K562 (cell line): ENCODE measurements around the gene AHSA1. TPM values are rescaled to one million over a fixed set of nuclear protein-coding genes. Genes with fewer than 3 reads are reported as not detected.

Experiments used
- ARID3B ChIP-seq: fragments of 250-450 bp; sonication (Bioruptor Pico); IDR thresholded peaks from 2 replicates; pipeline ENCODE4 v1.4.0; 2020; ENCODE audit warnings: borderline replicate concordance
- ATF7 ChIP-seq: fragments of 450-650 bp; IDR thresholded peaks from 2 replicates; pipeline ENCODE4 v1.7.1; 2014; ENCODE audit warnings: mild to moderate bottlenecking, moderate library complexity
- BHLHE40 ChIP-seq: IDR thresholded peaks from 2 replicates; pipeline ENCODE4 v1.6.1; 2011; ENCODE audit warnings: low read length, improper control_type of control experiment
- BRD9 ChIP-seq: fragments of 450-650 bp; IDR thresholded peaks from 2 replicates; pipeline ENCODE4 v1.6.1; 2018; ENCODE audit warnings: low read depth; ENCODE audit not compliant: partially characterized antibody
- CBFA2T3 ChIP-seq: fragments of 450-650 bp; IDR thresholded peaks from 2 replicates; pipeline ENCODE4 v1.6.1; 2017
- CREM ChIP-seq: IDR thresholded peaks from 2 replicates; pipeline ENCODE4 v1.6.1; 2014; ENCODE audit warnings: antibody characterized with exemption, low read depth
- DPF2 ChIP-seq: fragments of 450-650 bp; IDR thresholded peaks from 2 replicates; pipeline ENCODE4 v1.6.1; 2016
- FOXA1 ChIP-seq: fragments of 450-650 bp; IDR thresholded peaks from 2 replicates; pipeline ENCODE4 v1.6.1; 2016; ENCODE audit warnings: mild to moderate bottlenecking, borderline replicate concordance
- ILK ChIP-seq: fragments of 450-650 bp; IDR thresholded peaks from 2 replicates; pipeline ENCODE4 v1.6.1; 2016; ENCODE audit warnings: missing genetic modification characterization, low read depth, mild to moderate bottlenecking, missing compliant biosample characterization, moderate library complexity, borderline replicate concordance
- KDM1A ChIP-seq, 2 experiments: fragments of 450-650 bp; IDR thresholded peaks; 2 replicates each; pipeline ENCODE4 v1.6.1; 2016; ENCODE audit warnings: mild to moderate bottlenecking in 2 of 2
- L3MBTL2 ChIP-seq: fragments of 450-650 bp; IDR thresholded peaks from 2 replicates; pipeline ENCODE4 v1.6.1; 2016; ENCODE audit warnings: mild to moderate bottlenecking, moderate library complexity
- NBN ChIP-seq: fragments of 450-650 bp; IDR thresholded peaks from 2 replicates; pipeline ENCODE4 v1.6.1; 2016; ENCODE audit warnings: low read depth, mild to moderate bottlenecking
- NFATC3 ChIP-seq: fragments of 450-650 bp; IDR thresholded peaks from 2 replicates; pipeline ENCODE4 v1.6.1; 2017; ENCODE audit warnings: mild to moderate bottlenecking
- PRDM10 ChIP-seq: fragments of 450-650 bp; IDR thresholded peaks from 2 replicates; pipeline ENCODE4 v1.6.1; 2018; ENCODE audit not compliant: partially characterized antibody
- RAD21 ChIP-seq, 2 experiments: fragments of 250-450 bp in 1 of 2; fragments of 450-650 bp in 1 of 2; sonication (Bioruptor Pico) in 1 of 2; formaldehyde crosslinking in 1 of 2; IDR thresholded peaks in 1 of 2; conservative IDR thresholded peaks in 1 of 2; 2 replicates each; pipeline versions ENCODE4 v1.4.0 to v1.8.0; 2020 to 2022; ENCODE audit warnings: mild to moderate bottlenecking in 2 of 2, moderate library complexity in 1 of 2
- RBM25 ChIP-seq: fragments of 200-400 bp; formaldehyde crosslinking; IDR thresholded peaks from 2 replicates; pipeline ENCODE4 v1.6.1; 2018; ENCODE audit warnings: low read length, low read depth, moderate library complexity; ENCODE audit not compliant: severe bottlenecking
- RFX1 ChIP-seq: fragments of 450-650 bp; IDR thresholded peaks from 2 replicates; pipeline ENCODE4 v1.6.1; 2016; ENCODE audit warnings: mild to moderate bottlenecking, moderate library complexity
- SIRT6 ChIP-seq: IDR thresholded peaks from one replicate; pipeline ENCODE4 v1.6.1; 2012; ENCODE audit warnings: low read depth, mild to moderate bottlenecking, control low read depth, inconsistent platforms, low read length, moderate library complexity
- ZC3H11A ChIP-seq: IDR thresholded peaks from 2 replicates; pipeline ENCODE4 v1.6.1; 2012; ENCODE audit warnings: low read depth, low read length, improper control_type of control experiment
- ZFP1 ChIP-seq: fragments of 450-650 bp; formaldehyde crosslinking; IDR thresholded peaks from 2 replicates; pipeline ENCODE4 v1.4.0; 2020; ENCODE audit warnings: mild to moderate bottlenecking, mixed read lengths
- ZNF140 ChIP-seq: fragments of 250-450 bp; sonication (Bioruptor Pico); IDR thresholded peaks from 2 replicates; pipeline ENCODE4 v1.8.0; 2021; ENCODE audit warnings: moderate library complexity, mild to moderate bottlenecking, inconsistent platforms
- ZNF316 ChIP-seq: fragments of 450-650 bp; IDR thresholded peaks from 2 replicates; pipeline ENCODE4 v1.6.1; 2016
- ZNF384 ChIP-seq: IDR thresholded peaks from 2 replicates; pipeline ENCODE4 v1.6.1; 2012; ENCODE audit warnings: low read depth, low read length, improper control_type of control experiment
- ZNF57 ChIP-seq: fragments of 450-650 bp; formaldehyde crosslinking; IDR thresholded peaks from 2 replicates; pipeline ENCODE4 v1.4.0; 2020; ENCODE audit warnings: mild to moderate bottlenecking, moderate library complexity
- ZNF766 ChIP-seq: fragments of 200-800 bp; sonication (Bioruptor generic); conservative IDR thresholded peaks from 2 replicates; pipeline ENCODE4 v1.6.1; 2016; ENCODE audit warnings: missing genetic modification characterization, missing compliant biosample characterization
- polyA plus RNA-seq, 8 experiments: library from polyadenylated mRNA; depleted of rRNA in 4 of 8; stranded (reverse) in 5 of 8; unstranded in 3 of 8; fragments of >200 nt; fragmentation: Nextera tagmentation in 2 of 8; fragmentation: Illumina TruSeq in 1 of 8; extraction: Ambion mirVana in 2 of 8; extraction: Trizol in 1 of 8; gene quantifications; 2 replicates each; pipeline versions ENCODE4 v1.2.1 to v1.2.3, GENCODE V29; 2011 to 2014; ENCODE audit warnings: inconsistent platforms in 1 of 8, missing spikeins in 1 of 8
- total RNA-seq, 7 experiments: library from RNA; depleted of rRNA in 6 of 7; stranded (reverse); fragments of >200 nt in 6 of 7; fragmentation: Illumina TruSeq in 2 of 7; extraction: Trizol in 2 of 7; gene quantifications; 2 replicates each; pipeline versions ENCODE4 v1.2.1 to v1.2.3, GENCODE V29; 2011 to 2021; ENCODE audit warnings: low replicate concordance in 1 of 7
- TF ChIP-seq, protein P1 (sequence below): sonication (generic); formaldehyde crosslinking; IDR thresholded peaks from 2 replicates; pipeline ENCODE4 v1.8.0; 2022; ENCODE audit warnings: mild to moderate bottlenecking, low read depth, missing genetic modification reagents
- TF ChIP-seq, protein P2 (sequence below): sonication (generic); formaldehyde crosslinking; IDR thresholded peaks from 2 replicates; pipeline ENCODE4 v1.9.0; 2022; ENCODE audit warnings: mild to moderate bottlenecking, missing genetic modification reagents

The AHSA1 gene
- total and polyA plus RNA-seq, 9 of the 15 experiments (the other 6 are each of a cell fraction or from before 2014, with no cell fraction given), result 41.4 to 317 (median 184) TPM

- TF ChIP-seq ARID3B, result no peak
- no peak for TF ChIP-seq ZNF316
- TF ChIP-seq RFX1, result no peak
- no peak for TF ChIP-seq BHLHE40
- TF ChIP-seq ZFP1 (CRISPR knock-in tag), result no peak
- TF ChIP-seq SIRT6, result no peak
- TF ChIP-seq KDM1A (IDR thresholded peaks at IDR 0.05), result no peak
- TF ChIP-seq ATF7, result no peak
- peak; percentile 61 for TF ChIP-seq CBFA2T3
- TF ChIP-seq ZC3H11A, result no peak
- TF ChIP-seq NFATC3, result no peak
- TF ChIP-seq L3MBTL2, result peak; percentile 41; the same call in 1 of the 2 replicates
- TF ChIP-seq RBM25, result no peak
- no peak for TF ChIP-seq ZNF57 (CRISPR knock-in tag)
- TF ChIP-seq CREM, result no peak
- peak; percentile 8; the same call in 1 of the 2 replicates for TF ChIP-seq NBN
- TF ChIP-seq DPF2, result 0 out of 2 replicates have a peak, but pooled peaks have one; percentile 47
- no peak for TF ChIP-seq ZNF140 (CRISPR knock-in tag)
- TF ChIP-seq, protein P1, sequence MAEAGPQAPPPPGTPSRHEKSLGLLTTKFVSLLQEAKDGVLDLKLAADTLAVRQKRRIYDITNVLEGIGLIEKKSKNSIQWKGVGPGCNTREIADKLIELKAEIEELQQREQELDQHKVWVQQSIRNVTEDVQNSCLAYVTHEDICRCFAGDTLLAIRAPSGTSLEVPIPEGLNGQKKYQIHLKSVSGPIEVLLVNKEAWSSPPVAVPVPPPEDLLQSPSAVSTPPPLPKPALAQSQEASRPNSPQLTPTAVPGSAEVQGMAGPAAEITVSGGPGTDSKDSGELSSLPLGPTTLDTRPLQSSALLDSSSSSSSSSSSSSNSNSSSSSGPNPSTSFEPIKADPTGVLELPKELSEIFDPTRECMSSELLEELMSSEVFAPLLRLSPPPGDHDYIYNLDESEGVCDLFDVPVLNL (CRISPR knock-in tag), result no peak
- TF ChIP-seq BRD9, result no peak
- TF ChIP-seq FOXA1, result no peak
- peak; percentile 7 for TF ChIP-seq PRDM10
- TF ChIP-seq RAD21 (CRISPR knock-in tag; conservative IDR thresholded peaks at IDR 0.05 in 1 of 2, IDR thresholded peaks at IDR 0.05 in 1 of 2), result peak; percentile 27 to 54
- TF ChIP-seq, protein P2, sequence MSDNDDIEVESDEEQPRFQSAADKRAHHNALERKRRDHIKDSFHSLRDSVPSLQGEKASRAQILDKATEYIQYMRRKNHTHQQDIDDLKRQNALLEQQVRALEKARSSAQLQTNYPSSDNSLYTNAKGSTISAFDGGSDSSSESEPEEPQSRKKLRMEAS, result no peak
- TF ChIP-seq ILK (tag), result no peak
- TF ChIP-seq ZNF766 (CRISPR knock-in tag), result peak; percentile 97
- no peak for TF ChIP-seq ZNF384
These were observed 48.8 kb upstream of the AHSA1 start (continued) for GRCh38 chr14:77409131-77409533.
